Mesenteric fat pad (tissue), 1 donor: ENCODE measurements around the gene CCIN. TPM values are rescaled to one million over a fixed set of nuclear protein-coding genes. Genes with fewer than 3 reads are reported as not detected.
"Not testable (repeated sequence)": the region's sequence is repeated elsewhere in the genome, so short reads cannot be mapped to it uniquely, and the experiment has no call there.

ENCODE experiments used
- DNase-seq: peaks from one replicate; pipeline ENCODE4 v3.0.0-alpha.2; 2020; ENCODE audit warnings: low spot score
- long read RNA-seq: library from polyadenylated mRNA; unstranded; transcript quantifications from one replicate; pipeline ENCODE4 v2.0.0, GENCODE V29; 2020
- total RNA-seq: library from RNA; stranded (reverse); fragmentation: NEBNext Ultra II Directional; extraction: Animal tissue kit (Norgen Biotek cat#: 25700); gene quantifications from one replicate; pipeline ENCODE4 v1.2.1, GENCODE V29; 2021
- donor health status: DM: yes; HTN: yes; CAD: no.

The CCIN gene
- 0.87 TPM for total RNA-seq
- long read RNA-seq, partial matches to known transcripts, result 0 of 1 reads
- long read RNA-seq, other reads (novel, unspliced or antisense), result 1 of 1 reads

GRCh38 chr9:36169166-36169565, at the start of gene CCIN:
Gene CCIN, plus strand, starts transcription at chr9:36169388. Its CDS starts 115 bp downstream, at chr9:36169503.
- peak; percentile 16 for DNase-seq

GRCh38 chr9:36119476-36119875, 49.7 kb upstream of the CCIN start:
- no peak for DNase-seq

- no peak for DNase-seq
Observed at GRCh38 chr9:36120705-36121104, 48.5 kb upstream of the CCIN start.

GRCh38 chr9:36121971-36122370, 47.2 kb upstream of the CCIN start:
- no peak for DNase-seq

GRCh38 chr9:36123515-36123914, 45.7 kb upstream of the CCIN start:
- DNase-seq, result no peak

- DNase-seq, result no peak
Observed at GRCh38 chr9:36125062-36125855, 43.9 kb upstream of the CCIN start.

- DNase-seq, result no peak
Observed at GRCh38 chr9:36126016-36126730, 43.0 kb upstream of the CCIN start.

GRCh38 chr9:36127652-36128244, 41.4 kb upstream of the CCIN start:
- no peak for DNase-seq

GRCh38 chr9:36128349-36128748, 40.8 kb upstream of the CCIN start:
- DNase-seq, result no peak

- no peak for DNase-seq
Observed at GRCh38 chr9:36129139-36129538, 40.0 kb upstream of the CCIN start.

GRCh38 chr9:36131666-36132065, 37.5 kb upstream of the CCIN start:
- DNase-seq, result not testable (repeated sequence)

- DNase-seq, result no peak
Observed at GRCh38 chr9:36132086-36132485, 37.1 kb upstream of the CCIN start.

- DNase-seq, result peak; percentile 67
Observed at GRCh38 chr9:36134761-36135505, 34.3 kb upstream of the CCIN start.

- DNase-seq, result no peak
Observed at GRCh38 chr9:36135741-36136271, 33.4 kb upstream of the CCIN start.

- peak; percentile 94 for DNase-seq
Observed at GRCh38 chr9:36136272-36136893, 32.8 kb upstream of the CCIN start, which contains the start of gene GLIPR2. Gene GLIPR2, plus strand, starts transcription at chr9:36136733. Its CDS starts 46 bp downstream, at chr9:36136779.

GRCh38 chr9:36136894-36137391, 32.2 kb upstream of the CCIN start:
- peak; percentile 83 for DNase-seq

GRCh38 chr9:36137392-36138004, 31.7 kb upstream of the CCIN start:
- peak; percentile 87 for DNase-seq

- DNase-seq, result peak; percentile 67
Observed at GRCh38 chr9:36138496-36138895, 30.7 kb upstream of the CCIN start.

- peak; percentile 78 for DNase-seq
Observed at GRCh38 chr9:36138901-36139300, 30.3 kb upstream of the CCIN start.
